DOHH2 (cell line): Measurements from ENCODE around the gene PECR.
"Not testable (repeated sequence)": the region's sequence is repeated elsewhere in the genome, so short reads cannot be mapped to it uniquely, and the experiment has no call there.

Source experiments
- H3F3A ChIP-seq: fragments of 200-600 bp; sonication (generic), shearing (Covaris generic); 2 replicates; pipeline ENCODE4 v1.6.0; 2016; ENCODE audit warnings: antibody characterized with exemption, mild to moderate bottlenecking; ENCODE audit not compliant: control insufficient read depth, insufficient read depth
- H3K27ac ChIP-seq: fragments of 200-600 bp; sonication (generic); 2 replicates; pipeline ENCODE4 v1.5.1; 2014; ENCODE audit warnings: low read depth, mild to moderate bottlenecking, low read length, moderate library complexity
- H3K27me3 ChIP-seq: fragments of 200-600 bp; sonication (generic); 2 replicates; pipeline ENCODE4 v1.6.1; 2014; ENCODE audit warnings: mild to moderate bottlenecking, low read length, mixed read lengths; ENCODE audit not compliant: control insufficient read depth
- H3K36me3 ChIP-seq: fragments of 200-600 bp; sonication (generic); 2 replicates; pipeline ENCODE4 v1.6.1; 2014; ENCODE audit warnings: mild to moderate bottlenecking, low read length, moderate library complexity, mixed read lengths; ENCODE audit not compliant: control insufficient read depth
- H3K4me1 ChIP-seq: fragments of 200-600 bp; sonication (generic); 2 replicates; pipeline ENCODE4 v1.6.1; 2014; ENCODE audit warnings: mild to moderate bottlenecking, low read length, mixed read lengths; ENCODE audit not compliant: control insufficient read depth
- H3K4me2 ChIP-seq: fragments of 200-600 bp; sonication (generic); 2 replicates; pipeline ENCODE4 v1.6.0; 2014; ENCODE audit warnings: mild to moderate bottlenecking, low read length, moderate library complexity
- H3K4me3 ChIP-seq: fragments of 200-600 bp; sonication (generic); 2 replicates; pipeline ENCODE4 v1.5.1; 2014; ENCODE audit warnings: mild to moderate bottlenecking, low read length, mixed read lengths
- H3K79me2 ChIP-seq: fragments of 200-600 bp; sonication (generic); 2 replicates; pipeline ENCODE4 v1.6.1; 2014; ENCODE audit warnings: mild to moderate bottlenecking, low read length, mixed read lengths; ENCODE audit not compliant: control insufficient read depth
- H3K9me2 ChIP-seq: fragments of 200-600 bp; sonication (generic); replicated peaks from 2 replicates; pipeline ENCODE4 v1.6.1; 2014; ENCODE audit warnings: mild to moderate bottlenecking, low read length, mixed read lengths; ENCODE audit not compliant: control insufficient read depth
- H3K9me3 ChIP-seq: fragments of 200-600 bp; sonication (generic); 2 replicates; pipeline ENCODE4 v1.6.1; 2014; ENCODE audit warnings: antibody characterized with exemption, low read length, mixed read lengths; ENCODE audit not compliant: control insufficient read depth, insufficient read depth
- H4K20me1 ChIP-seq: fragments of 200-600 bp; sonication (generic); 2 replicates; pipeline ENCODE4 v1.6.0; 2014; ENCODE audit warnings: low read depth, mild to moderate bottlenecking, antibody characterized with exemption, low read length, moderate library complexity; ENCODE audit not compliant: control insufficient read depth, insufficient read depth
- CTCF ChIP-seq: fragments of 200-600 bp; sonication (generic); IDR thresholded peaks from one replicate; pipeline ENCODE4 v1.5.1; 2014; ENCODE audit warnings: antibody characterized with exemption, mild to moderate bottlenecking, low read depth, low read length; ENCODE audit not compliant: poor library complexity, severe bottlenecking
- EZH2phosphoT487 ChIP-seq: fragments of 200-600 bp; sonication (generic); IDR thresholded peaks from 2 replicates; pipeline ENCODE4 v1.6.1; 2017; ENCODE audit warnings: borderline replicate concordance, mild to moderate bottlenecking, antibody characterized with exemption, low read length, moderate library complexity, mixed read lengths

Gene PECR

GRCh38 chr2:216012830-216013079 lies 68.9 kb downstream of the PECR start:
- H3K36me3 ChIP-seq, result no peaks in the 10 kb centered on the region
- no peaks in the 10 kb centered on the region for H3F3A ChIP-seq
- no peak overlapping the region for H3K27ac ChIP-seq
- peak overlapping the region; percentile 53 for H3K4me2 ChIP-seq
- H3K4me3 ChIP-seq, result peak overlapping the region; percentile 64
- no peaks in the 10 kb centered on the region for H3K9me2 ChIP-seq
- H4K20me1 ChIP-seq, result no peaks in the 10 kb centered on the region
- H3K27me3 ChIP-seq, result peaks cover 49% of the 10 kb centered on the region
- H3K79me2 ChIP-seq, result no peaks in the 10 kb centered on the region
- H3K9me3 ChIP-seq, result no peaks in the 10 kb centered on the region
- 0 out of 2 replicates have a peak, but pooled peaks cover 3% of the 10 kb centered on the region for H3K4me1 ChIP-seq
- TF ChIP-seq CTCF (no peak), EZH2phosphoT487 (0 out of 2 replicates have a peak, but pooled peaks have one; percentile 29)

DNA sequence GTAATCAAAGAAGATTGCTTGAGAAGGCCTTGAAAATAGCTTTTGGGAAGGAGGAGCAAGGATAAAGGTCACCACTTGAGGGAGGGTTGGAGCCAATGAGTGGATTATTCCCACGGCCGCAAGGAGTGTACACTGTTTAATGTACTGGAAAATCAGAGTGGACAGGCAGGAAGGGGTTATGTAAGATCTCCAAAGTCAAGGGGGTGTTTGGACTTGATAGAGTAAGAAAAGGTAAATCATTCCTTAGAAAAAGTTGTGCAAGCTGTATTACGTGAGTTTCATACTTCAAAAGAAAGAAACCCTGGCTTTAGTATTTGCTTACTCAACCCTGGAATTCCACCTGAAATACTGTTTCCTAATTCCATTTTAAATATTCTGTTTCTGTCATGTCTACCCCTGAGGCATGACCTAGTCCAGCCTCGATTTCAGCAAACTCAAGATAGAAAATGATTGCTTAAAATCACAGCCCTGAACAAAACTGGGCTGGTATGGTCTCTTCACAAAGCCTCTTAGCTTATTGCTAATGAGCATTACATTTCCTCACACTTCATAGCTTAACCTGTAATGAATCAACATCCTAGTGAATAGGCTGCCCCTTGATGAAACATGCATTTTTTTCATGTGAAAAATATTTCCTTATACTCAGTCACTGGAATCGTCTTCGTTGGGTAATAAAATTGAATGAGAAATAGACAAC lies 69.3 kb downstream of the PECR start:
- no peaks in the 10 kb centered on the region for H3K9me3 ChIP-seq
- no peaks in the 10 kb centered on the region for H3K36me3 ChIP-seq
- H3K4me1 ChIP-seq, result 0 out of 2 replicates have a peak, but pooled peaks cover 3% of the 10 kb centered on the region
- H3K27me3 ChIP-seq, result peaks cover 45% of the 10 kb centered on the region
- TF ChIP-seq CTCF, result no peak
- TF ChIP-seq EZH2phosphoT487, result no peak
- H3K79me2 ChIP-seq, result no peaks in the 10 kb centered on the region
- H3K4me2 ChIP-seq, result no peak overlapping the region
- H3K4me3 ChIP-seq, result no peak overlapping the region
- H3F3A ChIP-seq, result no peaks in the 10 kb centered on the region
- no peaks in the 10 kb centered on the region for H4K20me1 ChIP-seq
- H3K9me2 ChIP-seq, result no peaks in the 10 kb centered on the region
- H3K27ac ChIP-seq, result no peak overlapping the region

- not testable (repeated sequence) for H3K27ac ChIP-seq, H3K4me3 ChIP-seq, H3K4me2 ChIP-seq, H3K9me3 ChIP-seq, H3F3A ChIP-seq, H3K36me3 ChIP-seq, H4K20me1 ChIP-seq, H3K9me2 ChIP-seq, H3K4me1 ChIP-seq, H3K79me2 ChIP-seq
- peaks cover 57% of the 10 kb centered on the region for H3K27me3 ChIP-seq
Observed at GRCh38 chr2:216009215-216009614, 72.4 kb downstream of the PECR start.

DNA sequence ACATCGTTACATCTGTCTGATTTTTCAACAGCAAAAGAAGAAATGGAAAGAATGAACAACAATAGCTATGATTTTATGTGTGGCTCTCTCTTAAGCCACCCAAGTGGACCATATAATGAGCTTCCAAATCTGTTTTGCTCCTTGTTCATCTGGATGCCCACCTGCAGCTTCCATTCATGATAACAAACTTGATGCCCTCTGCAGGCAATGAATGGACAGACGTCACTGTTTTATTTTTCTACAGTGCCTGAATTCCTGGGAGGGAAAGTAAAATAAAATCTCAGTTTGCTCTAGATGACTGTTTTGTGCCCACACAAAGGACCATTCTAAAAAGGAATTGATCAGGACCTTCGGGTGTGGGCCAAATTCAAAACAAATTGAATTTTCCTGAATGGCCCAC lies 73.2 kb downstream of the PECR start:
- no peak overlapping the region for H3K4me2 ChIP-seq
- no peak overlapping the region for H3K27ac ChIP-seq
- H3K79me2 ChIP-seq, result no peaks in the 10 kb centered on the region
- 0 out of 2 replicates have a peak, but pooled peaks cover 3% of the 10 kb centered on the region for H3K4me1 ChIP-seq
- no peak for TF ChIP-seq EZH2phosphoT487
- no peak for TF ChIP-seq CTCF
- H3K27me3 ChIP-seq, result peaks cover 61% of the 10 kb centered on the region
- no peaks in the 10 kb centered on the region for H3K9me2 ChIP-seq
- H3F3A ChIP-seq, result no peaks in the 10 kb centered on the region
- no peak overlapping the region for H3K4me3 ChIP-seq
- H3K9me3 ChIP-seq, result no peaks in the 10 kb centered on the region
- no peaks in the 10 kb centered on the region for H4K20me1 ChIP-seq
- H3K36me3 ChIP-seq, result no peaks in the 10 kb centered on the region
